VCaP (cell line): ENCODE data around the gene UGT3A1.

Experiments
- H3K27ac ChIP-seq: fragments of 450-650 bp; 2 replicates; pipeline ENCODE4 v1.5.1; 2017
- TF ChIP-seq, protein P1 (sequence below): fragments of 450-650 bp; conservative IDR thresholded peaks from 2 replicates; pipeline ENCODE4 v1.5.1; 2017; ENCODE audit warnings: mild to moderate bottlenecking, moderate library complexity

The UGT3A1 gene

DNA sequence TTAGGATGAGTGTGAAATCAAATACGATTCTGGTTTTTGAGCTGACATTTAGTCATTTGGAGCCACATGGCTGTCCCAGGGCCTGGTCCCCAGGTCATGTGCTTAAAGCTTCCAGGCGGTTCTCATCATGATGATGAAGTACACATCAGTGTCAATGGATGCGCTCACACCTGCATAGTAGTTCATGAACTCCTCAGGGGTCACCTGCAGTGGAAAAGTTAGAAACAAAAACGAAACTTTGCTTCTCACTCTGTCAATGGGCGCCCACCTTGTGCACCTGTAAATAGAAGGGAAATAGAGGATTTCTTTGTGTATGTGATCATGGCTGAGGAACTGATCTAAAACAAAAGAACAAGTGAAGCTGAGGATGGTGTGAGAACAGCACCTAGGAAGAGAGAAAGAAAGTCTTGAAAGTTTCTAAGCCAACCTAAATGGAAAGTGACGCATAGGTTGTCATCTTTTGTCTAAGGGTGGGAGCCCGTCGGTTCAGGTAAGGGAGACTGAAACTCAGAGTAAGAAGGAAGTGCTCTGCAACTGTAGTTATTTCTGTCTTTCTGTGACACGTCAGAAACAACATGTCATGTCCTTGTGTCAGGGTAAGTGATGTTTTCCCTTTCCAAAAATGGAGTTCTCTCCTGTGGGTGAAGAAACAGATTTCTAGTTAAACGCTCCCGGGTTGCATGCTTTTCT lies 86.6 kb downstream of the UGT3A1 start:
- TF ChIP-seq, protein P1, sequence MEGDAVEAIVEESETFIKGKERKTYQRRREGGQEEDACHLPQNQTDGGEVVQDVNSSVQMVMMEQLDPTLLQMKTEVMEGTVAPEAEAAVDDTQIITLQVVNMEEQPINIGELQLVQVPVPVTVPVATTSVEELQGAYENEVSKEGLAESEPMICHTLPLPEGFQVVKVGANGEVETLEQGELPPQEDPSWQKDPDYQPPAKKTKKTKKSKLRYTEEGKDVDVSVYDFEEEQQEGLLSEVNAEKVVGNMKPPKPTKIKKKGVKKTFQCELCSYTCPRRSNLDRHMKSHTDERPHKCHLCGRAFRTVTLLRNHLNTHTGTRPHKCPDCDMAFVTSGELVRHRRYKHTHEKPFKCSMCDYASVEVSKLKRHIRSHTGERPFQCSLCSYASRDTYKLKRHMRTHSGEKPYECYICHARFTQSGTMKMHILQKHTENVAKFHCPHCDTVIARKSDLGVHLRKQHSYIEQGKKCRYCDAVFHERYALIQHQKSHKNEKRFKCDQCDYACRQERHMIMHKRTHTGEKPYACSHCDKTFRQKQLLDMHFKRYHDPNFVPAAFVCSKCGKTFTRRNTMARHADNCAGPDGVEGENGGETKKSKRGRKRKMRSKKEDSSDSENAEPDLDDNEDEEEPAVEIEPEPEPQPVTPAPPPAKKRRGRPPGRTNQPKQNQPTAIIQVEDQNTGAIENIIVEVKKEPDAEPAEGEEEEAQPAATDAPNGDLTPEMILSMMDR = no peak
- H3K27ac ChIP-seq = no peak overlapping the region

DNA sequence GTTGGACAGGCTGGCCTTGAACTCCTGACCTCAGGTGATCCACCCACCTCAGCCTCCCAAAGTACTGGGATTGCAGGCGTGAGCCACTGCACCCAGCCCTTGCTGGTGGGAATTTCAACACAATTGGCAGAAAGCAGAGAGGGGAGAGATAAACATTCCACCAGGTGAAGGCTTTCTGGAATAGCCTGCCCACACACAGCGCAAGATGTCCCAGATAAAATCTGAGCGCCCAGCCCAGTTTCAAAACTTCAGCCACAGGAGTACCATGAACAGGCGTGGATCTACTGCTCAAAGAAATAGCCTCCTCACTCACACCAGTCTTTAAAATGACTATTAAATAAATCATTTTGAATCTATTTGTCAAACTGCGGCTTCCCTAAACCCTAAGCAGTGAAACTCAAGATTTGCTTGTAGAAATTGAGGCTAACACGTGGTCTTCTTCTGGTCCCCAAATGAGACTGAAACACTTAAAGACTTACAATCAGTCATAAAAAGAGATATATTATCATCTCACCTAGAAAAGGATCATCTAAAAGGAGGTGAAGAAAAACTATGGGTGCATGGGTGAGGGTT lies 87.5 kb downstream of the UGT3A1 start:
- TF ChIP-seq, protein P1 = no peak
- no peak overlapping the region for H3K27ac ChIP-seq

DNA sequence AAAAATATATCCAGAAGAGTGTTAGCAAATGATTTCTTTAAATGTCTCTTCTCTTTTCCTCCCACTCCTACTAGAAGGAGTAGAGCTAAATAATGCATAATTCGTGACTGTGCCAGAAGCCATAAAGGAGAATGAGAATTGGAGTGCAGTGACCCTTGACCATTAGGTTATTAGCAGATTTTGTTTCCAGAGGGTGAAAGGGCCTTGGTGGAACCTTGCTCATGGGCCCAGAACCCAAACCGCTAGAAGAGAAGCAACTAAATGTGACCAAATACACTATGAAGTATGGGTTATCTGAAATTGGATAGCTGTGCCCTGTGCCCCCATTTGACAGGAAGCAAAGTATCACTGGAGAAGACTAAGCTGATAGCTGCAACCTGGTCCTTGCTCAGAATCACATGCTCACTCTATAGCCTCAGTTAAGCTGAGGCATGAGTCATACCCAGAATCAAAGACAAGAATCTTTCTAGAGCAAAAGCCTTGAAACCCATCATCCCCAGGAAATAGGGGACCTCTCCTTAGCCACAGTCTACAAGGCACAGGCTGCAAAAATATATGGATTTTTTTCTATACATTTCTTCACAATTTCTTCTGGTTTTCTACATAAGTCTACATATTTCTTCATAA lies 89.0 kb downstream of the UGT3A1 start:
- H3K27ac ChIP-seq = no peak overlapping the region
- TF ChIP-seq, protein P1 = no peak
